Neural progenitor cell (in vitro differentiated cells): ENCODE data around the gene DIS3L2. TPM values are rescaled to one million over a fixed set of nuclear protein-coding genes. Genes with fewer than 3 reads are reported as not detected.

Experiments
- DNase-seq: peaks from one replicate; pipeline ENCODE4 v3.0.0-alpha.2; 2016; ENCODE audit warnings: low spot score
- H2AFZ ChIP-seq: fragments of 200-600 bp; sonication (generic); replicated peaks from 2 replicates; pipeline ENCODE4 v1.6.1; 2016; ENCODE audit warnings: antibody characterized with exemption
- H3F3A ChIP-seq: fragments of 200-600 bp; sonication (generic); 2 replicates; pipeline ENCODE4 v1.6.1; 2016; ENCODE audit warnings: antibody characterized with exemption, low read depth
- H3K27ac ChIP-seq: fragments of 200-600 bp; sonication (generic); 2 replicates; pipeline ENCODE4 v1.5.1; 2016; ENCODE audit warnings: mild to moderate bottlenecking
- H3K27me3 ChIP-seq: fragments of 200-600 bp; sonication (generic); 2 replicates; pipeline ENCODE4 v1.6.1; 2016; ENCODE audit warnings: mild to moderate bottlenecking, moderate library complexity
- H3K36me3 ChIP-seq: fragments of 200-600 bp; sonication (generic); 2 replicates; pipeline ENCODE4 v1.5.1; 2016
- H3K4me1 ChIP-seq: fragments of 200-600 bp; sonication (generic); 2 replicates; pipeline ENCODE4 v1.6.1; 2016; ENCODE audit warnings: mixed run types
- H3K4me2 ChIP-seq: fragments of 200-600 bp; sonication (generic); 2 replicates; pipeline ENCODE4 v1.6.1; 2016
- H3K4me3 ChIP-seq: fragments of 200-600 bp; sonication (generic); 2 replicates; pipeline ENCODE4 v1.5.1; 2016
- H3K79me2 ChIP-seq: fragments of 200-600 bp; sonication (generic); 2 replicates; pipeline ENCODE4 v1.6.1; 2016; ENCODE audit warnings: low read depth
- H3K9ac ChIP-seq: fragments of 200-600 bp; sonication (generic); 2 replicates; pipeline ENCODE4 v1.6.1; 2016
- H3K9me3 ChIP-seq: fragments of 200-600 bp; sonication (generic); 2 replicates; pipeline ENCODE4 v1.5.1; 2016; ENCODE audit warnings: low read depth
- H4K20me1 ChIP-seq: fragments of 200-600 bp; sonication (generic); 2 replicates; pipeline ENCODE4 v1.6.1; 2016; ENCODE audit warnings: low read depth
- H3K27ac Mint-ChIP-seq: 3 replicates; pipeline ENCODE4 v1.8.0; 2021; ENCODE audit warnings: mixed read lengths
- H3K27me3 Mint-ChIP-seq: 2 replicates; pipeline ENCODE4 v1.8.0; 2022; ENCODE audit warnings: low read depth, mild to moderate bottlenecking, inconsistent platforms, moderate library complexity, mixed read lengths; ENCODE audit not compliant: insufficient read depth
- H3K36me3 Mint-ChIP-seq: 3 replicates; pipeline ENCODE4 v1.8.0; 2021; ENCODE audit warnings: mixed read lengths
- H3K4me1 Mint-ChIP-seq: 3 replicates; pipeline ENCODE4 v1.8.0; 2021; ENCODE audit warnings: mixed read lengths
- H3K4me3 Mint-ChIP-seq: 3 replicates; pipeline ENCODE4 v1.8.0; 2021; ENCODE audit warnings: mild to moderate bottlenecking, moderate library complexity, mixed read lengths
- H3K9me3 Mint-ChIP-seq: 3 replicates; pipeline ENCODE4 v1.8.0; 2020; ENCODE audit warnings: mixed read lengths
- CTCF ChIP-seq: fragments of 200-600 bp; sonication (generic); IDR thresholded peaks from 2 replicates; pipeline ENCODE4 v1.5.1; 2017; ENCODE audit warnings: antibody characterized with exemption, mild to moderate bottlenecking
- EZH2 ChIP-seq: fragments of 200-600 bp; sonication (generic); IDR thresholded peaks from 2 replicates; pipeline ENCODE4 v1.6.1; 2017; ENCODE audit warnings: antibody characterized with exemption, mild to moderate bottlenecking, moderate library complexity
- EZH2phosphoT487 ChIP-seq: fragments of 200-600 bp; sonication (generic); IDR thresholded peaks from 2 replicates; pipeline ENCODE4 v1.6.1; 2017; ENCODE audit warnings: antibody characterized with exemption
- total RNA-seq: library from RNA; depleted of rRNA; stranded (reverse); fragments of >200 nt; gene quantifications from 2 replicates; pipeline ENCODE4 v1.2.3, GENCODE V29; 2015; ENCODE audit warnings: low replicate concordance

Gene DIS3L2
- total RNA-seq, 1 donor from 2014 or later, result 23.2 TPM

GRCh38 chr2:232038881-232039485, 77.5 kb downstream of the DIS3L2 start:
- Histone ChIP-seq H3K79me2 (no peaks in the 10 kb centered on the region), H4K20me1 (peaks cover 4% of the 10 kb centered on the region), H2AFZ (no peak overlapping the region), H3K4me2 (peak overlapping the region; percentile 16), H3K27ac (peak overlapping the region; percentile 21), H3K36me3 (no peaks in the 10 kb centered on the region), H3K27me3 (no peaks in the 10 kb centered on the region), H3K9ac (no peak overlapping the region), H3F3A (peaks cover 5% of the 10 kb centered on the region), H3K4me1 (peaks cover 16% of the 10 kb centered on the region), H3K4me3 (no peak overlapping the region), H3K9me3 (no peaks in the 10 kb centered on the region)
- H3K27ac Mint-ChIP-seq, result no peak overlapping the region
- H3K9me3 Mint-ChIP-seq, result peaks cover 15% of the 10 kb centered on the region
- H3K27me3 Mint-ChIP-seq, result no peaks in the 10 kb centered on the region
- no peak overlapping the region for H3K4me3 Mint-ChIP-seq
- H3K36me3 Mint-ChIP-seq, result peaks cover 20% of the 10 kb centered on the region
- no peaks in the 10 kb centered on the region for H3K4me1 Mint-ChIP-seq
- no peak for TF ChIP-seq CTCF
- no peak for TF ChIP-seq EZH2
- no peak for TF ChIP-seq EZH2phosphoT487
- DNase-seq, result no peak

GRCh38 chr2:232042911-232043574, 81.5 kb downstream of the DIS3L2 start:
- Histone ChIP-seq H3K9me3 (no peaks in the 10 kb centered on the region), H4K20me1 (peaks cover 4% of the 10 kb centered on the region), H2AFZ (no peak overlapping the region), H3K4me2 (no peak overlapping the region), H3K4me3 (no peak overlapping the region), H3K79me2 (no peaks in the 10 kb centered on the region), H3F3A (peaks cover 5% of the 10 kb centered on the region), H3K27ac (no peak overlapping the region), H3K36me3 (no peaks in the 10 kb centered on the region), H3K4me1 (peaks cover 16% of the 10 kb centered on the region), H3K27me3 (no peaks in the 10 kb centered on the region), H3K9ac (no peak overlapping the region)
- Mint-ChIP-seq H3K4me3 (no peak overlapping the region), H3K4me1 (no peaks in the 10 kb centered on the region), H3K27me3 (peaks cover 4% of the 10 kb centered on the region), H3K27ac (no peak overlapping the region), H3K36me3 (peaks cover 6% of the 10 kb centered on the region), H3K9me3 (no peaks in the 10 kb centered on the region)
- TF ChIP-seq CTCF (no peak), EZH2phosphoT487 (no peak), EZH2 (no peak)
- no peak for DNase-seq

GRCh38 chr2:232043966-232044365, 82.5 kb downstream of the DIS3L2 start:
- H4K20me1 ChIP-seq, result peaks cover 3% of the 10 kb centered on the region
- DNase-seq, result no peak
- no peak overlapping the region for H3K9ac ChIP-seq
- no peaks in the 10 kb centered on the region for H3K27me3 ChIP-seq
- H3K4me1 ChIP-seq, result peaks cover 7% of the 10 kb centered on the region
- H3K4me2 ChIP-seq, result no peak overlapping the region
- H3K4me3 ChIP-seq, result no peak overlapping the region
- TF ChIP-seq EZH2, result no peak
- TF ChIP-seq EZH2phosphoT487, result no peak
- TF ChIP-seq CTCF, result no peak
- H3K27ac ChIP-seq, result no peak overlapping the region
- H3K4me3 Mint-ChIP-seq, result no peak overlapping the region
- H3K4me1 Mint-ChIP-seq, result no peaks in the 10 kb centered on the region
- no peaks in the 10 kb centered on the region for H3K36me3 ChIP-seq
- H3K27me3 Mint-ChIP-seq, result peaks cover 4% of the 10 kb centered on the region
- no peak overlapping the region for H3K27ac Mint-ChIP-seq
- no peaks in the 10 kb centered on the region for H3F3A ChIP-seq
- H3K79me2 ChIP-seq, result no peaks in the 10 kb centered on the region
- no peak overlapping the region for H2AFZ ChIP-seq
- H3K9me3 ChIP-seq, result no peaks in the 10 kb centered on the region
- no peaks in the 10 kb centered on the region for H3K9me3 Mint-ChIP-seq
- H3K36me3 Mint-ChIP-seq, result peaks cover 6% of the 10 kb centered on the region
